Activated CD4-positive, alpha-beta T cell treated with anti-CD3 and anti-CD28 coated beads, Interleukin-2, amount 50 U/mL, for 4 hours (primary cell): ENCODE results near the gene WRNIP1.

Experiments
- DNase-seq, 2 experiments: peaks; one replicate each; pipeline ENCODE4 v3.0.0-alpha.2; 2020

Gene WRNIP1

GRCh38 chr6:2763876-2764540 is 1.2 kb upstream of the WRNIP1 start:
- DNase-seq: no peak

DNA sequence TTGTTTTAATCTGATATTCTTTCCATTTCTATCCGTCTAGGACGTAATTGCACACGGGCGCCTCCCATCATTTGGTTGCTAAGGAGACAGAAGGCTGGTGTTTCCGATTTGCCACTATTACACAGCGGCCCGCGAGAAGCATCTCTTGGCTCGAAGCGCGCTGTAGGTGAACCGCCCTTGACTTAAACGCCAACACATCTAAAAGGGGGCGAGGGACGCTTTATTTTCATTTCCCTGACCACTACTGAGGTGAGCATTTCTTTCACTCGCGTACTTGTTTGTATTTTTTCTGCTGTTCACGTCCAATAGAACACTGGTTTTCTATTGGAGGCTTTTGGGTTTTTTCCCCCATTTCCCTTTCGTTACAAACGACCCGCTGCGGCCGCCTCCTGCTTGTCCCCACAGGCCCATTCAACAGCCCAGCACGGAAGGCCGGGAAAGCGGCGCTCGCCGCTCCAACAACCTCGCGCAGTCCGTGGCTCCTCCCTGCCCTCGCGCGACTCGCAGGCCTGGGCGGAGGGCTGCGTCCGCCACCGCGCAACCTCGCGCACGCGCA is 505 bp upstream of the WRNIP1 start:
- DNase-seq: peak; percentile 55

GRCh38 chr6:2765896-2766766 is 938 bp downstream of the WRNIP1 start:
- DNase-seq: peak; percentile 26 to 36

DNA sequence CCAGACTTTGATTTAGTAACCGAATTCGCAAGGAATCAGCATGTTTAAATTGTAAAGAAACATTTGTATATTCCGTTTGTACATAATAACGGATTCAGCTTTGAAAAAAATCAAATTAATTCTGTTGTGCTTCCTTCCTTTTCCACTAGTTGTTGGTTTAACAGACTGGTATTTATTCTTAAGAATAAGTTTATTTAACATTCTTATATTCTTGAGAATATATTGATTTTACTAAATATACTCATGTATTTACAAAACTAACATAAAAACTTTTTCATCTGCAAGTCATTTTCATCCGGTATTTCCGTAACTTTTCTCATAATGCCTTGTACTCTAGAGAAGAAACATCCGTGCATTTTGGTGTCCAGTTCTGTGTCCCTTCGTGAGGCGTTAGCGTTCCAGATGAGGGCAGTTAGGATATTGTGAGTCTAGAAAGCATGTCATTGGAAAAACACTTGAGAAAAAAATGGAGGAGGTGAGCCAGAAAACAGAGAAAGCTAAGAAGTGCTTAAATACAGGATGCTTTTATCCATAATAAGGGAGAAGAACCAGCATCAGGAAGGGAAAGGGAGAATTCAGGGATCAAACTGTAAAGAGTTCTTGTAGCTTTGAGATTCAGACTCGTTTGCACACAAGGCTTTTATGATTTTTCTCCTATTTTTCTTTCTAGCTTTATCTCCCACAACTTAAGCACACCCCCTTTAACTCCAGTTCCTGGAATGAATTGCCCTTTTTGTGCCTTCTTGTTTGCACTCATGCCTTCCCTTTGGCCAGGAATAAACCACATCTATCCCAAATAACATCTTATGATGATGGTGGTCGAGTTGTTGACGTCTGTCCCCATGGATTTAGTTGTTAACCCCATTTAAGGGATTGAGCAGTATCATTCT is 1.8 kb downstream of the WRNIP1 start:
- no peak for DNase-seq

DNA sequence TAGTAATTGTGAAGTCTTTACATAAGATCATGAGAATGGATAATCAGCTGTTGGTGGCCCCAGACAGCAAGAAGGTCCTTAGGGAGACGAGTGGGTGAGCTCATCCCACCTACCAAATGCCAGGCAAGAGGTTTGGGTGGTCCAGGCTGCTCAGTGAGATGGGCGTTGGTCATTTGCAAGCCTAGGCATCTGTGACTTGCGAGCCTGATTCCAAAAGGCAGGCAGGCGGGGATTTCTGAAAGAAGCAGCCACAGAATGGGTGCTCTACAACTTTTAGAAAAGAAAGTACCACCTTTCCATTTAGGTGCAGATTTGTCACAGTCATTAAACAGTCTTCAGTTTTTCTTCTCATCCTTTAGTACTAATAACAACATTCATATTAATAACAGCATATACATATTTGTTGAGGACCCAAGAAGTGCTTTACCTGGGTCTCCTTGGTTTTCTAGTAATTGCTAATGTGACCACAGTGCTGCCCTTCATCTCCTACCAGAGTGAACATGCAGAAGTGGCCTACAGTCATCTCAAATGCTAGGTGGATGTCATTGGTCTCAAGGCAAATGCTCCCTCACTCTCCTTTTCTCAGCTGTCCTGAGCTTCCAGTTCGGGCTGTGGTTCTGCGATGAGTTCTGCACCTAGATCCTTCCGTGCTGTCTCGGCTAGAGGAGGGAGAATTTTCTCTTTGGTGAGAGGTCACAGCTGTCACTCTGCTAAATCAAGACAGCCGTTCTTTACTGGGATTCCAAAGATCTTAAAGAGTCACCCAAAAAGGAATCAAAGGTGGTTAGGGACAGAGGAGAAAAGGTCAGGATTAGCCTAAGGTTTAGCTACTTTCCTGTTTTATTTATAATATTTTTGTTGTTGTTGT is 2.7 kb downstream of the WRNIP1 start:
- DNase-seq: no peak

GRCh38 chr6:2768696-2769095 is 3.5 kb downstream of the WRNIP1 start:
- no peak for DNase-seq

DNA sequence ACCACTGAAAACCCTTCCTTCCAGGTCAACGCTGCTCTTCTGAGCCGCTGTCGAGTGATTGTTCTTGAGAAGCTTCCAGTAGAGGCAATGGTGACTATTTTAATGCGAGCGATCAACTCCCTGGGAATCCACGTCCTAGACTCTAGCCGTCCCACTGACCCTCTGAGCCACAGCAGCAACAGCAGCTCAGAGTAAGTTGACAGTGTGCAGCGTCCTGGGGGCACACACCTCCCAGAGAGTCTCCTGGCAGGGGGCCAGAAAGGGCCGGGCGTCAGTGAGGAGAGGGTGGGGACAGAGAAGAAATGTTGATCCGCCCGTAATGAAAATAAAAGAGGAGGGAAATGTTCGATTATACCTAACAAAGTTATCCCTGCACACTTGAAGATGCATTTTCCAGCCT is 5.0 kb downstream of the WRNIP1 start:
- no peak for DNase-seq

GRCh38 chr6:2771079-2771478 is 5.9 kb downstream of the WRNIP1 start:
- no peak for DNase-seq

GRCh38 chr6:2772840-2773239 is 7.6 kb downstream of the WRNIP1 start:
- DNase-seq: no peak

- no peak for DNase-seq
Observed at GRCh38 chr6:2773449-2773848, 8.3 kb downstream of the WRNIP1 start.

DNA sequence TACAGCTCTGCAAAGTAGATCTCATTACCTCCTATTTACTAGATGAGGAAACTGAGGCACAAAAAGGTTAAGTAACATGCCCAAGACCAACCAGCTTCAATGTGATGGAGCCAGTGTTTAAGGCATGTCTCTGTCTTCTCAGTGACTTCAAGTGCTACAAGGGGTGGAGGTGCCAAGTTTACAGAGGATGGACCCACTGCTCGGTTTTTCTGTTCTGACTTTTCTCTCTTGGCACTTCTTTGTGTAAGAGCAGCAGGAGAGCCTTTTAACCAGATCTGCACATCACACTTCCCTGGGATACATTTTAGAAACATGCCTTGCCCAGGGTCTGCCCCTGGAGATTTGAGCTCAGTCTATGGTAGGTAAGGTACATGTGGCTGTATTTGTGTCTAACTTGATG is 9.8 kb downstream of the WRNIP1 start:
- DNase-seq: no peak

- no peak for DNase-seq
Observed at GRCh38 chr6:2777249-2777648, 12.1 kb downstream of the WRNIP1 start.

GRCh38 chr6:2780102-2780737 is 15.0 kb downstream of the WRNIP1 start:
- no peak for DNase-seq

GRCh38 chr6:2781685-2782355 is 16.6 kb downstream of the WRNIP1 start:
- DNase-seq: no peak

DNA sequence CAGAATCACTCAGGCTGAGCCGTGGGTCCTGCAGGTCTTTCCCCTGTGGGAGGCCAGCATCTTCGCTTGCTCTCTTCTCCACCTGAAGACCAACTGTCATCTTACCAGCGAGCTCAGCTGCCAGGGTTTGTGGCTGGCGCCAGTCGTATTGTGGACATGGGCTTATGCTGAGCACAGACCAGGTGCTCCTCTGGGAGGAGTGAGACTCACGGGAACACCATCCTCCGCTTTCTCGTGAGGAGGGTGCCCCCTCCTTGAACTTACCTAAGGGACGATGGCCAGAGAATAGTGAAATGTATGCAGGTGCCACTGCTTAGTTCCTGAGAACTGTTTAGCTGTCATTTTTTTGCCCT is 17.1 kb downstream of the WRNIP1 start:
- no peak for DNase-seq

DNA sequence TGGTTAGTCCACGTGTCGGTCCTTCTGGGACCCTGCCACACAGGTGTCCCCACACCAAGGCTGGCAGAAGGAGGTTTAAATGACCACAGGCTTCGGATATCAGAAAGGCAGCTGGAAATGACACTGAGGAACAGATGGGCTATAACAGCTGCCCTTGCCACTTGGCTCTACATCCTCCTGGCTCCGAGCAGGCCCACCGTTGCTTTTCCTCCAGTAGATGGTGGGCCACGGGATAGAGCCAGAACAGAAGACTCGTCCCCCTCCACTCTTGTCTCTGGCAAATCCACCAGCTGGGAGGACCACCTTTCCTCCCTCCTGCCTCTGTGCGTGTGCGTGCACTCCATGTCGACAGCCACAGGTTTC is 17.6 kb downstream of the WRNIP1 start:
- no peak for DNase-seq

- no peak for DNase-seq
Observed at GRCh38 chr6:2783188-2783963, 18.2 kb downstream of the WRNIP1 start.

DNA sequence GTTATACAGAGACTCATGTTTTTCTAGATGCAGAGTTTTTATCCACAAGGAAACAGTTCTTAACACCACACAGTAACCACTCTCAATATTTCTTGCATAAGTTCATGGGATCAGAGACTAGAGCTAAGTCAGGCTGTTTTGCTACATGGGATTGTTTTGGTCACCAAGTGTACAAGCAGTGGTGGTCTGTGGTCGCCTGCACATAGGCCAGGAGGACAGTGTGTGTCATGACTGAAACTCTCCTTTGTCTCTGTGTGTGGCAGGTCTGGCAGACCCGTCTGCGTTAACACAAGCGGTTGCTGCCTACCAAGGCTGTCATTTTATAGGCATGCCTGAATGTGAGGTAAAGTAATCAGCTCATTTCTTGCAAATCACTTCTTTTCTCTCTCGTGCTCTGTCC is 18.9 kb downstream of the WRNIP1 start:
- DNase-seq: no peak

DNA sequence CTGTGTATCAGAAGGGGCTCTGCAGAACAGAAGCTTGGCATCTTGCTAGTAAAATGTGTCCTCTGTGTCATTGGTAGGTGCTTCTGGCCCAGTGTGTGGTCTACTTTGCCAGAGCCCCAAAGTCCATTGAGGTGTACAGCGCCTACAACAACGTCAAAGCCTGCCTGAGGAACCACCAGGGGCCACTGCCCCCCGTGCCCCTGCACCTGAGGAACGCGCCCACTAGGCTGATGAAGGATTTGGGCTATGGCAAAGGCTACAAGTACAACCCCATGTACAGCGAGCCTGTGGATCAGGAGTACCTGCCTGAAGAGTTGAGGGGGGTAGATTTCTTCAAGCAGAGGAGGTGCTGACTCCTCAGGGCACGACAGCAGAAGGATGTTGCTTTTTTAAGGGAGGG is 19.7 kb downstream of the WRNIP1 start:
- DNase-seq: no peak

DNA sequence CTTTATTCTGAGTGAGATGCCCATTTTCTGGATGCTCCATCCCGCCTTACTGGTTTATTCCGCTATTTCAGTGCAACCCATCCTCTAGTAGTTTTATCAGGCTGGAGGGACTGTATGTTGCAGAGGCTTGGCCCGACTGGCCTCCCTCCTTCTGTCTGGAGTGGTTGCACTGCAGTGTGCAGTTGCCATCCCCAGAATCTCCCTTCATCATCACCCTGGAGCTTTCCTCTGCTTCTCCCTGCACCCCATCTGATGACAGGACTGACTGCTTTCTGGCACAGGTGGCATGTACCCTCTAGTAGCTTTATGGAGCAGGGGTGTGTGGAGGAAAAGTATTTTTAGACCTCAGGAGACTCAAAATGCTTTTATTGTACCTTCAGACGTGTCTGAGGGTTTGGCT is 21.1 kb downstream of the WRNIP1 start:
- DNase-seq: no peak
